Measurements from ENCODE around the gene MKRN2OS.

DNA sequence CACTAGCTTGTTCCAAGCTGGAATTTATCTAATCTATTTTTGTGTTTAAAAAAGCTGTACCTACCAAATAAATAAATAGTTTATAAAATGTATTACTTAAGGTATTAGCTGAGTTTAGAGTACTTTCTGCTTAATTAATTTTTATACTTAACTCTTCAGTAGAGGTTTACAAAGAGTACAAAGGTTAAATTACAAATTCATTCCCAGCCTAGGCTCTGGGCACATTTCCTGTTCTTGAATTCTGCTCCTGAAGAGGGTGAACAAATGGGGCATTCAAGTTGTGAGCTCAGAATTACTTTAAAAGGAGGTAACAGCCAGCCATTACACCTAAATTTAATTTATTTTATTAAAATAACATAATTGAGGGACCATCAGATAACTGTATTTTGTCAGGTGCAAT, 38.0 kb upstream of the MKRN2OS start:
- no peak for TF ChIP-seq CTCF (conservative IDR thresholded peaks at IDR 0.05; ENCODE audit: low read depth, low read length)
- TF ChIP-seq EZH2 (IDR thresholded peaks at IDR 0.05; ENCODE audit: borderline replicate concordance, low read depth, low read length, poor library complexity, severe bottlenecking) = no peak

All from A673 (cell line).